DOHH2 (cell line): ENCODE results near the gene RPP38.

Experiments
- EZH2phosphoT487 ChIP-seq: fragments of 200-600 bp; sonication (generic); IDR thresholded peaks from 2 replicates; pipeline ENCODE4 v1.6.1; 2017; ENCODE audit warnings: borderline replicate concordance, mild to moderate bottlenecking, antibody characterized with exemption, low read length, moderate library complexity, mixed read lengths
- TF ChIP-seq, protein P1 (sequence below): fragments of 200-600 bp; sonication (generic); IDR thresholded peaks from one replicate; pipeline ENCODE4 v1.5.1; 2014; ENCODE audit warnings: antibody characterized with exemption, mild to moderate bottlenecking, low read depth, low read length; ENCODE audit not compliant: poor library complexity, severe bottlenecking

DNA sequence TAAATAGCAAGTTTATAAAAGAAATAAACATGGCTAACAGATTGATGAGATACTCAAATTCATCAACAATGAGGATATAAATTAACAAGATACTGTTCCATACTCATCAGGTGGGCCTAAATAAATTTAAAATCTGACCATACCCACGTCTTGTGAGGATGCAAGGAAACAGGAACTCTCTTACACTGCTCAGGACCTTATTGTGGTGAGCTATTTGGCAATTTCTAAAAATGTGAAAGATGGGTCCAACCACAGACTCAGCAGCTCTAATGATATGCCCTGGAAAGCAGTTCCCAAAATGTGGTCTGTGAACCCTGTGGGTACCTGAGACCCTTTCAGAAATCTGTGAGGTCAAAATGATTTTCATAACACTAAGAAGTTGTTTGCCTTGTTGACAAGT is 21.5 kb downstream of the RPP38 start:
- TF ChIP-seq, protein P1, sequence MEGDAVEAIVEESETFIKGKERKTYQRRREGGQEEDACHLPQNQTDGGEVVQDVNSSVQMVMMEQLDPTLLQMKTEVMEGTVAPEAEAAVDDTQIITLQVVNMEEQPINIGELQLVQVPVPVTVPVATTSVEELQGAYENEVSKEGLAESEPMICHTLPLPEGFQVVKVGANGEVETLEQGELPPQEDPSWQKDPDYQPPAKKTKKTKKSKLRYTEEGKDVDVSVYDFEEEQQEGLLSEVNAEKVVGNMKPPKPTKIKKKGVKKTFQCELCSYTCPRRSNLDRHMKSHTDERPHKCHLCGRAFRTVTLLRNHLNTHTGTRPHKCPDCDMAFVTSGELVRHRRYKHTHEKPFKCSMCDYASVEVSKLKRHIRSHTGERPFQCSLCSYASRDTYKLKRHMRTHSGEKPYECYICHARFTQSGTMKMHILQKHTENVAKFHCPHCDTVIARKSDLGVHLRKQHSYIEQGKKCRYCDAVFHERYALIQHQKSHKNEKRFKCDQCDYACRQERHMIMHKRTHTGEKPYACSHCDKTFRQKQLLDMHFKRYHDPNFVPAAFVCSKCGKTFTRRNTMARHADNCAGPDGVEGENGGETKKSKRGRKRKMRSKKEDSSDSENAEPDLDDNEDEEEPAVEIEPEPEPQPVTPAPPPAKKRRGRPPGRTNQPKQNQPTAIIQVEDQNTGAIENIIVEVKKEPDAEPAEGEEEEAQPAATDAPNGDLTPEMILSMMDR: no peak
- no peak for TF ChIP-seq EZH2phosphoT487
